Measurements from ENCODE around the gene ZMYM3. TPM values are rescaled to one million over a fixed set of nuclear protein-coding genes. Genes with fewer than 3 reads are reported as not detected.

ZMYM3 gene
- 15.3 and 15.6 TPM in 2 replicates for total RNA-seq

GRCh38 chrX:71254092-71254963 lies at the start of gene ZMYM3:
ZMYM3 (minus strand) TSS chrX:71254140; CDS start chrX:71253255, 885 bp downstream.

GRCh38 chrX:71301195-71301924 lies 47.4 kb upstream of the ZMYM3 start, which contains the start of gene ITGB1BP2:
ITGB1BP2 (plus strand) TSS chrX:71301750; CDS start chrX:71301807, 57 bp downstream.

GRCh38 chrX:71283403-71284143 lies 29.6 kb upstream of the ZMYM3 start, which contains the start of gene NONO:
NONO (plus strand) TSS chrX:71283635; CDS start chrX:71290638, 7,003 bp downstream.

DNA sequence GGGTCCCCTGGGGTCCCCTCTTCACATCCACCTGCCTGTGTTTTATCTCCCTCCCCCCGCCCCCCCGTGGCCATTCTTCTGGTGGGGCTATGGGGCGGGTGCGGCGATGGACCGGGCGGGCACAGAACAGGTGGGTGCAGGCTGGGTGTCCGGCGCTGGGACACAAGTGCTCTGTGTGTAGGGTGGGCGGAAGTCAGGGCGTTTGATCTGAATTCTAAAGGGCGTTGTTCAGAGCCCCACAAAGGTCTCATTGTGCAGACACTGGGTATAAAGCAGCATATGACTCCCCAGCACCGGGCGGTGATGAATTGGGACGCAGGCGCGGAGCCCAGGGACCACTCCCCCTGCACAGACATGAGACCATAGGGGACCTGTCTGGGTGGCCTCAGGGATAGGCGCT lies 31.0 kb downstream of the ZMYM3 start, which contains the start of gene GJB1:
TSS of gene GJB1 (plus strand) at position 296 of the 400 bp plus-strand sequence. CDS start 484 bp downstream, outside the sequence.

Other genes with a start within 250 kb of the ZMYM3 start
- 85.9 and 90.5 TPM in 2 replicates for gene SNX12, start 185.8 kb downstream of the ZMYM3 start, total RNA-seq
- 3.7 and 4.3 TPM in 2 replicates for gene FOXO4, start 158.3 kb downstream of the ZMYM3 start, total RNA-seq
- not detected in 2 replicates for gene CXorf65, start 147.4 kb downstream of the ZMYM3 start, total RNA-seq
- 1.3 and 1.9 TPM in 2 replicates for gene IL2RG, start 142.6 kb downstream of the ZMYM3 start, total RNA-seq
- 18.5 and 22.7 TPM in 2 replicates for gene MED12, start 135.5 kb downstream of the ZMYM3 start, total RNA-seq
- 0.05 TPM in 1 of 2 replicates, not detected in the other for gene NLGN3, start 109.3 kb downstream of the ZMYM3 start, total RNA-seq
- gene GJB1, start 30.9 kb downstream of the ZMYM3 start, total RNA-seq = not detected in 2 replicates
- 283 TPM in 2 replicates for gene NONO, start 29.5 kb upstream of the ZMYM3 start, total RNA-seq
- gene ITGB1BP2, start 47.6 kb upstream of the ZMYM3 start, total RNA-seq = 0.20 and 1.00 TPM in 2 replicates
- gene TAF1, start 112.2 kb upstream of the ZMYM3 start, total RNA-seq = 10.4 and 12.4 TPM in 2 replicates

All from mammary microvascular endothelial cell (primary cell).